ENCODE measurements around the gene RAPGEF1. TPM values are rescaled to one million over a fixed set of nuclear protein-coding genes. Genes with fewer than 3 reads are reported as not detected.
"Not testable (repeated sequence)": the region's sequence is repeated elsewhere in the genome, so short reads cannot be mapped to it uniquely, and the experiment has no call there.

The RAPGEF1 gene
- total RNA-seq, 1 experiment from 2014 or later: 55.6 TPM

GRCh38 chr9:131549186-131549585, 190.7 kb downstream of the RAPGEF1 start:
- H2BK15ac ChIP-seq (ENCODE audit: low read depth, low read length); H3K4me1 ChIP-seq (ENCODE audit: insufficient read depth, low read length); H3K79me2 ChIP-seq (ENCODE audit: insufficient read depth, low read length); H3K14ac ChIP-seq (ENCODE audit: insufficient read depth, low read length); H3T11ph ChIP-seq (ENCODE audit: low read length); H3K9ac ChIP-seq (ENCODE audit: extremely low read depth, insufficient read length, low read length); H3K23ac ChIP-seq (ENCODE audit: insufficient read length, low read depth, low read length); H3K4me2 ChIP-seq (ENCODE audit: insufficient read depth, insufficient read length, low read length); H3K4ac ChIP-seq (ENCODE audit: low read depth, low read length); H3K27ac ChIP-seq (ENCODE audit: insufficient read length, low read depth, low read length); H3K9me3 ChIP-seq (ENCODE audit: control insufficient read depth, low read depth, low read length); H2AFZ ChIP-seq (ENCODE audit: low read length); H4K8ac ChIP-seq (replicated peaks; ENCODE audit: insufficient read length, low read depth, low read length); H4K91ac ChIP-seq (ENCODE audit: insufficient read length, low read depth, low read length); H4K20me1 ChIP-seq (ENCODE audit: control insufficient read depth, insufficient read depth, insufficient read length); H2BK120ac ChIP-seq (ENCODE audit: low read depth, low read length, poor library complexity, severe bottlenecking); H2BK12ac ChIP-seq (ENCODE audit: insufficient read length, low read depth, low read length); H3K4me3 Mint-ChIP-seq; H3K4me1 Mint-ChIP-seq; H3K18ac ChIP-seq (ENCODE audit: insufficient read length, low read depth, low read length); H3K79me1 ChIP-seq (ENCODE audit: insufficient read depth, low read depth, low read length, poor library complexity, severe bottlenecking); DNase-seq; H2BK20ac ChIP-seq (ENCODE audit: low read depth, low read length, poor library complexity, severe bottlenecking); H3K27ac Mint-ChIP-seq; H4K5ac ChIP-seq (ENCODE audit: insufficient read length, low read depth, low read length); H3K27me3 ChIP-seq (ENCODE audit: insufficient read depth, low read length); H3K56ac ChIP-seq (ENCODE audit: insufficient read length, low read depth, low read length); H2BK5ac ChIP-seq (ENCODE audit: insufficient read length, low read length); H2AK5ac ChIP-seq (ENCODE audit: insufficient read length, low read length); H3K23me2 ChIP-seq (ENCODE audit: insufficient read length, low read depth, low read length, poor library complexity, severe bottlenecking): not testable (repeated sequence)
- Mint-ChIP-seq H3K36me3 (ENCODE audit: insufficient read depth in 1 of 3, low read depth in 3 of 3) (peaks cover 2 to 24% (median 15%) of the 10 kb centered on the region in 3 experiments; a peak in 6 of 7 replicates), H3K9me3 (peaks cover 42 to 44% of the 10 kb centered on the region in 2 experiments), H3K27me3 (ENCODE audit: low read depth) (peaks cover 70% of the 10 kb centered on the region)
- WGBS (ENCODE audit: extremely low coverage, insufficient read length, low lambda C conversion rate): no CpG with 5 or more reads among the region's 10 CpGs

Data from H9 (cell line).